DOHH2 (cell line): Measurements from ENCODE around the gene DOCK4.

Experiments
- CTCF ChIP-seq: fragments of 200-600 bp; sonication (generic); IDR thresholded peaks from one replicate; pipeline ENCODE4 v1.5.1; 2014; ENCODE audit warnings: antibody characterized with exemption, mild to moderate bottlenecking, low read depth, low read length; ENCODE audit not compliant: poor library complexity, severe bottlenecking
- EZH2phosphoT487 ChIP-seq: fragments of 200-600 bp; sonication (generic); IDR thresholded peaks from 2 replicates; pipeline ENCODE4 v1.6.1; 2017; ENCODE audit warnings: borderline replicate concordance, mild to moderate bottlenecking, antibody characterized with exemption, low read length, moderate library complexity, mixed read lengths

- TF ChIP-seq EZH2phosphoT487, result no peak
- TF ChIP-seq CTCF, result no peak
Observed at GRCh38 chr7:112236597-112236996, 30.4 kb upstream of the DOCK4 start.
